Common myeloid progenitor, CD34-positive (primary cell): ENCODE results near the gene ADISSP.
"Not testable (repeated sequence)": the region's sequence is repeated elsewhere in the genome, so short reads cannot be mapped to it uniquely, and the experiment has no call there.

Experiments
- CTCF ChIA-PET: fragments of 350-600 bp; sonication (Branson Sonifier 250); formaldehyde crosslinking; loops from one replicate; lab custom pipeline; 2021; ENCODE audit warnings: antibody characterized with exemption; lab: Charles Lee
- POLR2A ChIA-PET: fragments of 350-600 bp; sonication (Branson Sonifier 250); formaldehyde crosslinking; loops from one replicate; lab custom pipeline; 2021; ENCODE audit warnings: antibody characterized with exemption; lab: Charles Lee
- DNase-seq, 3 donors: peaks; one replicate each; pipeline versions ENCODE4 v3.0.0 to v3.0.0-alpha.2; 2013
- H3K27ac ChIP-seq, 2 experiments: 1 replicate in 1 of 2; 2 replicates in 1 of 2; pipeline ENCODE4 v1.7.0; 2013; ENCODE audit warnings: inconsistent platforms in 2 of 2, low read length in 2 of 2, mild to moderate bottlenecking in 2 of 2, low read depth in 1 of 2, moderate library complexity in 1 of 2; ENCODE audit not compliant: severe bottlenecking in 2 of 2, insufficient read depth in 1 of 2, poor library complexity in 1 of 2
- H3K27me3 ChIP-seq, 5 experiments: replicated peaks in 2 of 5; 1 replicate in 3 of 5; 2 replicates in 2 of 5; pipeline versions ENCODE4 v1.6.1 to v1.7.0; 2013; ENCODE audit warnings: low read length in 4 of 5, mild to moderate bottlenecking in 2 of 5, moderate library complexity in 2 of 5, inconsistent platforms in 1 of 5; ENCODE audit not compliant: insufficient read depth in 5 of 5, control insufficient read depth in 4 of 5
- H3K36me3 ChIP-seq, 4 experiments: 1 replicate in 2 of 4; 2 replicates in 2 of 4; pipeline versions ENCODE4 v1.6.1 to v1.7.0; 2013; ENCODE audit warnings: low read length in 3 of 4, control low read depth in 1 of 4, mild to moderate bottlenecking in 1 of 4; ENCODE audit not compliant: control insufficient read depth in 4 of 4, insufficient read depth in 4 of 4
- H3K4me1 ChIP-seq, 4 experiments: 1 replicate in 3 of 4; 2 replicates in 1 of 4; pipeline versions ENCODE4 v1.6.1 to v1.7.1; 2013; ENCODE audit warnings: low read length in 3 of 4, mild to moderate bottlenecking in 3 of 4, control low read depth in 1 of 4, inconsistent platforms in 1 of 4, moderate library complexity in 1 of 4; ENCODE audit not compliant: control insufficient read depth in 4 of 4, insufficient read depth in 4 of 4; ENCODE audit errors: control extremely low read depth in 1 of 4
- H3K4me3 ChIP-seq, 7 experiments: 1 replicate in 4 of 7; 2 replicates in 3 of 7; pipeline versions ENCODE4 v1.5.1 to v1.7.0; 2013; ENCODE audit warnings: mild to moderate bottlenecking in 7 of 7, low read length in 6 of 7, moderate library complexity in 6 of 7, inconsistent platforms in 2 of 7, low read depth in 2 of 7, control low read depth in 1 of 7; ENCODE audit not compliant: insufficient read depth in 4 of 7, control insufficient read depth in 1 of 7; ENCODE audit errors: extremely low read depth in 1 of 7
- H3K9me3 ChIP-seq, 5 experiments: 1 replicate in 4 of 5; 2 replicates in 1 of 5; pipeline versions ENCODE4 v1.6.1 to v1.7.1; 2013; ENCODE audit warnings: low read length in 4 of 5, mild to moderate bottlenecking in 2 of 5, inconsistent platforms in 1 of 5, low read depth in 1 of 5, moderate library complexity in 1 of 5; ENCODE audit not compliant: control insufficient read depth in 4 of 5, insufficient read depth in 2 of 5; ENCODE audit errors: control extremely low read depth in 1 of 5
- WGBS: methylation state at CpG from one replicate; pipeline ENCODE4 v1.1.5; 2013; ENCODE audit not compliant: insufficient coverage; 5-methylcytosine and 5-hydroxymethylcytosine counted together

The ADISSP gene

DNA sequence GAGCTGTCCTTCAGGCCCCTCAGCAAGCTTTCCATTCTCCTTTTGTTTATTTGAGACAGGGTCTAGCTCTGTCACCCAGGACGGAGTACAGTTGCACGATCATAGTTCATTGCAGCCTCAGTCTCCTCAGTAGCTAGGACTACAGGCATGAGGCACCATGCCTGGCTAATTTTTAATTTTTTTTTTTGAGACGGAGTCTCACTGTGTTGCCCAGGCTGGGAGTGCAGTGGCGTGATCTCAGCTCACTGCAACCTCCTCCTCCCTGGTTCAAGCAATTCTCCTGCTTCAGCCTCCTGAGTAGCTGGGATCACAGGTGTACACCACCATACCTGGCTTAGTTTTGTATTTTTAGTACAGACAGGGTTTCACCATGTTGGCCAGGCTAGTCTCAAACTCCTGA is 21.6 kb upstream of the ADISSP start:
- H3K4me3 ChIP-seq, H3K27me3 ChIP-seq, H3K9me3 ChIP-seq, H3K27ac ChIP-seq, H3K36me3 ChIP-seq, DNase-seq: not testable (repeated sequence)
- 100% methylated on average over 4 of the region's 4 CpGs for WGBS
- CTCF ChIA-PET: interaction anchor here (0.6 to 9.4 kb wide), 5 partner anchors 30 to 138 kb away, joined by 3 to 127 read pairs (median 3); partner anchors contain the start of gene AP5S1
- H3K4me1 ChIP-seq: peaks cover 7 to 27% (median 22%) of the 10 kb centered on the region in 4 experiments
- POLR2A ChIA-PET: interaction anchor here (0.6 kb wide), 1 partner anchor 15 kb away, joined by 4 read pairs; no protein-coding TSS in a partner anchor

DNA sequence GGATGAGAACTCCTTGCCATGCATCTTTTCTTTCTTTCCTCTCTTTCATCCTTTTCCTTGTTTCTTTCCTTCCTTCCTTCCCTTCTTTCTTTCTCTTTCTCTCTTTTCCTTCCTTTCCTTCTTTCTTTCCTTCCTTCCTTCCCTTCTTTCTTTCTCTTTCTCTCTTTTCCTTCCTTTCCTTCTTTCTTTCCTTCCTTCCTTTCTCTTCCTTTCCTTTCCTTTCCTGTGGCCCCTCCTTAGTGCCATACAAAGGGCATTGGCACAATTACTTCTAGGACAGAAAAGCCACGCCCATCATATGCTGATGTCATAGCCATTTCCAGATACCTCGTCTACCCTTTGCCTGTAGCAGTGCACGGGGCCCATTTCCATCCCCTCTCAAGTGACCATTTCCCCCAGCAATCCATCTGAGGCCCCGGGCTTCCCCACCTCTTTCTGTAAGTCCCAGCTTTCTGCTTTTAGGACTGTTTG is 21.2 kb upstream of the ADISSP start:
- Histone ChIP-seq H3K27ac (no peak overlapping the region), H3K4me1 (peaks cover 7 to 27% (median 22%) of the 10 kb centered on the region in 4 experiments), H3K36me3 (peaks cover 0 to 8% (median 5%) of the 10 kb centered on the region in 4 experiments), H3K4me3 (no peak overlapping the region), H3K9me3 (no peaks in the 10 kb centered on the region), H3K27me3 (no peaks in the 10 kb centered on the region)
- POLR2A ChIA-PET: interaction anchor here (0.6 to 2.5 kb wide), 2 partner anchors 14 to 32 kb away, joined by 4 to 7 read pairs; partner anchors contain the start of gene AP5S1
- no peak for DNase-seq
- CTCF ChIA-PET: interaction anchor here (0.6 to 9.4 kb wide), 6 partner anchors 30 to 138 kb away, joined by 3 to 127 read pairs (median 3); partner anchors contain the start of gene AP5S1
- 70% methylated on average over 4 of the region's 4 CpGs for WGBS

DNA sequence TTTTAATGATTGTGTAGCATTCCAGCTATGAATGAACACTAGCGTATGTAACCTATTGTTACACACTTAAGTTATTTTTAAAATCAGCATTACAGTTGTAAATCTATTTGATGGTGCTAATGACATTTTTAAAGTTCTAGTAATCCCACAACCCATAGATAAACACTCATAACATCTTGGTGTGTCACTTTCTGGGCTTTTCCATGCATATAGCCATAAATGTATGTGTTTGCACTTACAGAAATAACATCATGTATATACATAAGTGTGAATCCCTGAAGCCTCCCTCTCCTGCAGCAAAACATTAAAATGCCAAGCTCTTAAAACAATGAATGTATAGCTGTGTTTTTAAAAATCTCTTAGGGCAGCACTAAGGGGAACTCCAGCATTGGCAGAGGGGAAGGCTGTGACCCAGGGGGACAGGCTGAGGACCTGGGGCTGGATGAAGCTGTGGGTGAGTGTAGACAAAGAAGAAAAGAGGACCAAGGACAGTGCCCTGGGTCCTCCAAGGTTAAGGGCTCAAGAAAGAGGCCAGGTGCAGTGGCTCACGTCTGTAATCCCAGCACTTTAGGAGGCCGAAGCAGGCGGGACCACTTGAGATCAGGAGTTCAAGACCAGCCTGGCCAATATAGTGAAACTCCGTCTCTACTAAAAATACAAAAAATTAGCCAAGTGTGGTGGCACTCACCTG is 19.9 kb upstream of the ADISSP start:
- Histone ChIP-seq H3K27me3 (no peaks in the 10 kb centered on the region), H3K27ac (peak overlapping the region in 1 of 2 experiments; percentile 22), H3K36me3 (peaks cover 0 to 11% (median 7%) of the 10 kb centered on the region in 4 experiments), H3K4me1 (peaks cover 7 to 27% (median 22%) of the 10 kb centered on the region in 4 experiments), H3K4me3 (peak overlapping the region in 6 of 7 experiments; percentile 51 to 73 (median 68)), H3K9me3 (no peaks in the 10 kb centered on the region)
- 100% methylated on average over 3 of the region's 5 CpGs for WGBS
- DNase-seq: no peak
- ChIA-PET POLR2A (interaction anchor here (2.5 kb wide), 1 partner anchor 33 kb away, joined by 7 read pairs; the partner anchor contains the start of gene AP5S1), CTCF (interaction anchor here (0.7 to 9.4 kb wide), 17 partner anchors 13 to 606 kb away, joined by 3 to 127 read pairs (median 3); partner anchors contain the start of gene AP5S1)

DNA sequence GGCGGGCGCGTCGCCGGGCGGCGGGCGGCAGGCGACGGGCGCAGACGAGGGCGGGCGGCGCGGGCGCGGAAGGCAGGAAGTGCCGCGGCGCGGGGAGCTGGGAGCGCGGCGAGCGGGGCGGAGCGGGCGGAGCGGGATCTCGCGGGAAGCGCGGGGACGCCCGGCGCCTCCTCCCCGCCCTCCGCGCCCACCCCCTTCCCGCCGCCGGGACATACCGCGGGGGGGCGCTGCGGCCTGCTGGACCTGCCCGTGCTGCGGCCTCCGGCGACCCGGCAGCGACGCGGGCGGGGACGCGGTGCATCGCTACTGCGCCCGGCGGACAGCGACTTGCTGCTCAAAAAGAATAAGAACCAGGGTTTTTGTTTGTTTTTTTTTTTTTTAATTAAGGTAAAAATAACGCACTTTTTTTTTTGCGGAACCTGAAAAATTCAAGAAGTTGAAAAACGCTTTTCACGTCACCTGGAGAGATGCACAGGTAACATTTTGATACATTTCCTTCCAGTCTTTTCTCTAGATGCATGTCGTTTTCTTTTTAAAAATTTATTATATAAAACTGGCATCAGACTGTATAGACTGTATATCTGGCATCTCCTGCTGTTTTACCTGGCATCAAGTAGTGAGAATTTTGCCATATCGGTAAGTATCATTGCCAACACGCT is 19.2 kb upstream of the ADISSP start, which contains the start of gene CENPB:
TSS of gene CENPB (minus strand) at position 76 of the 659 bp plus-strand sequence. CDS start 257 bp downstream, outside the sequence.
- ChIA-PET CTCF (interaction anchor here (0.6 to 9.4 kb wide), 20 partner anchors 9 to 230 kb away, joined by 3 to 127 read pairs (median 3); partner anchors contain the start of genes AP5S1 and CDC25B), POLR2A (interaction anchor here (2.5 kb wide), 1 partner anchor 34 kb away, joined by 7 read pairs; the partner anchor contains the start of gene AP5S1)
- peak; percentile 87 to 93 (median 93) for DNase-seq
- H3K4me1 ChIP-seq: peaks cover 7 to 27% (median 22%) of the 10 kb centered on the region in 4 experiments
- H3K4me3 ChIP-seq: peak within 1 kb of the TSS; percentile 38 to 83 (median 70)
- H3K9me3 ChIP-seq: no peaks in the 10 kb centered on the region
- H3K36me3 ChIP-seq: peaks cover 0 to 11% (median 7%) of the 10 kb centered on the region in 4 experiments
- peak within 1 kb of the TSS in 1 of 2 experiments; percentile 54 for H3K27ac ChIP-seq
- H3K27me3 ChIP-seq: no peaks in the 10 kb centered on the region
- 2% methylated on average over 35 of the region's 70 CpGs for WGBS

DNA sequence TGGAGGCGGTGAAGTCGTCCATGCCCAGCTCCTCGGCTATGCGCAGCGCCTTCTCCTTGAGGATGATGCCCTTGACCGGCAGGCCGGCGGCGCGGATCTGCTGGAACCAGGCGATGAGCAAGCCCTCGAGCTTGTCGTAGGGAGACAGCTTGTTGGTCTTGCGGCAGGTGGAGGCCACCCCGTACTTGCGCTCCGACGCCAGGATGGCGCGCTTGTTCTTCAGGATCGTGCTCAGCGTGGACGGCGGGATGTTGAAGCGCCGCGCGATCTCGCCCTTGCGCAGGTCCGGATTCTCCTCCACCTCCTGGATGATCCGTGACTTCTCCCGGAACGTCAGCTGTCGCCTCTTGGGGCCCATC is 18.6 kb upstream of the ADISSP start:
- Histone ChIP-seq H3K4me1 (peaks cover 7 to 29% (median 24%) of the 10 kb centered on the region in 4 experiments), H3K9me3 (no peaks in the 10 kb centered on the region), H3K27me3 (no peaks in the 10 kb centered on the region), H3K4me3 (peak overlapping the region; percentile 35 to 83 (median 70)), H3K27ac (peak overlapping the region in 1 of 2 experiments; percentile 54), H3K36me3 (peaks cover 0 to 11% (median 7%) of the 10 kb centered on the region in 4 experiments)
- CTCF ChIA-PET: interaction anchor here (0.6 to 9.4 kb wide), 13 partner anchors 9 to 109 kb away, joined by 3 to 127 read pairs (median 3); partner anchors contain the start of genes AP5S1 and CDC25B
- 1% methylated on average over 33 of the region's 35 CpGs for WGBS
- POLR2A ChIA-PET: interaction anchor here (0.6 to 2.5 kb wide), 2 partner anchors 34 to 67 kb away, joined by 3 to 7 read pairs; partner anchors contain the start of gene AP5S1
- DNase-seq: peak; percentile 47 to 69 (median 62)

DNA sequence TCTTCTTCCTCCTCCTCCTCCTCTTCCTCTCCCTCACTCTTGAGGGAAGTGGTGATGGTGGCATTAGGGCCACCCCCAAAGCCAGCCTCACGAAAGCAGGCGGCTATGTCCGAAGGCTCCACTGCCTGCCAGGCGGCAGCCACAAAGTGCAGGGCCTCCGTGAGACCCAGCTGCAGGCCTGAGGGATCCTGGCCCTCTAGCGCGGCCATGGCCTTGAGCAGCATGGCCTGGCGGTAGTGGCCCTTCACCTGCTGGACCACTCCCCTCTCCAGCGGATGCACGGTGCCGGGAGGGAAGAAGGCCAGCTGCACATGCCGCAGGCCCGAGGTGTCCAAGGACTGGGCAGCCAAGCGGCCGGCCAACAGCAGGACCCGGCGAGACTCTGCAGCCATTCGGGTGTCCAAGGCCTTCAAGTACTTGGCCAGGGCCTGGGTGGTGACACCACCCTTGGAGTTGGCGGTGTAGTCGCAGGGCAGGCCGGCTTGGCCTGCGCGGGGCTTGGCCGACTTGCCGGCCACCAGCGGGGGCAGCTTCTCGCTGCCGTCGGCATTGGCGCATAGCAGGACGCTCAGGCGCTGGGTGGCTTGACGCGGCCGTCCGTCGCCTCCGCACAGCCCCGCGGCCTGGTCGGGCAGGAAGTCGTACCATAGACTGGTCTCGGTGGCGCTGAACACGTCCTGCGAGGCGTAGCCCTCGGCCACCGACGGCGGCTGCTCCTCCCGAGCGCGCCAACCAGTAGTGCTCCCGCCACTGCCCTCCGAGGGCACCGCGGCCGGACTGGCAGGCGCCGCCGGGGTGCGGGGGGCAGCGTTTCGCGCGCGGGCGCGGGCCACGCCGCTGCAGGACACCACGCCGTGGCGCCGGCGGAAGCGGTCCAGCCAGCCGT is 17.9 kb upstream of the ADISSP start:
- ChIA-PET CTCF (interaction anchor here (0.6 to 9.4 kb wide), 13 partner anchors 8 to 74 kb away, joined by 3 to 127 read pairs (median 4); partner anchors contain the start of genes AP5S1 and CDC25B), POLR2A (interaction anchor here (0.6 kb wide), 1 partner anchor 68 kb away, joined by 3 read pairs; no protein-coding TSS in a partner anchor)
- Histone ChIP-seq H3K4me3 (peak overlapping the region; percentile 35 to 83 (median 70)), H3K27me3 (peaks cover 0 to under 1% (median 0%) of the 10 kb centered on the region in 5 experiments), H3K9me3 (no peaks in the 10 kb centered on the region), H3K4me1 (peaks cover 7 to 35% (median 28%) of the 10 kb centered on the region in 4 experiments), H3K27ac (peak overlapping the region in 1 of 2 experiments; percentile 54), H3K36me3 (peaks cover 0 to 11% (median 7%) of the 10 kb centered on the region in 4 experiments)
- DNase-seq: no peak
- 55% methylated on average over 71 of the region's 79 CpGs for WGBS
